K562 (cell line): ENCODE data around the gene ITPR1. TPM values are rescaled to one million over a fixed set of nuclear protein-coding genes. Genes with fewer than 3 reads are reported as not detected.
A peak's percentile ranks its signal among the peaks of the same experiment; 100 is the strongest.

Experiments used
- CBX2 ChIP-seq: fragments of 200-600 bp; sonication (generic); IDR thresholded peaks from one replicate; pipeline ENCODE4 v1.6.1; 2012; ENCODE audit warnings: mild to moderate bottlenecking, low read length, inconsistent platforms; ENCODE audit not compliant: insufficient read depth, poor library complexity, severe bottlenecking
- GMEB1 ChIP-seq: fragments of 250-450 bp; sonication (Bioruptor Pico); IDR thresholded peaks from 2 replicates; pipeline ENCODE4 v1.4.0; 2020; ENCODE audit warnings: mild to moderate bottlenecking
- GTF3C2 ChIP-seq: IDR thresholded peaks from 3 replicates; pipeline ENCODE4 v1.6.1; 2011; ENCODE audit warnings: borderline replicate concordance, mild to moderate bottlenecking, moderate library complexity; ENCODE audit not compliant: insufficient read length; ENCODE audit errors: extremely low read depth
- HNRNPL ChIP-seq: fragments of 200-400 bp; formaldehyde crosslinking; IDR thresholded peaks from 2 replicates; pipeline ENCODE4 v1.6.1; 2017; ENCODE audit warnings: low read depth, mild to moderate bottlenecking, low read length
- HSF4 ChIP-seq: fragments of 250-450 bp; sonication (Bioruptor Pico); IDR thresholded peaks from 2 replicates; pipeline ENCODE4 v2.1.2; 2022; ENCODE audit warnings: mild to moderate bottlenecking, moderate library complexity, borderline replicate concordance
- KDM2B ChIP-seq: fragments of 250-450 bp; sonication (Bioruptor Pico); IDR thresholded peaks from 2 replicates; pipeline ENCODE4 v1.8.0; 2021; ENCODE audit warnings: mild to moderate bottlenecking, moderate library complexity
- PBX2 ChIP-seq, 2 experiments: IDR thresholded peaks in 1 of 2; conservative IDR thresholded peaks in 1 of 2; 2 replicates each; pipeline ENCODE4 v1.6.1; 2016; ENCODE audit warnings: low read depth in 2 of 2, mild to moderate bottlenecking in 1 of 2, missing compliant biosample characterization in 1 of 2, missing genetic modification characterization in 1 of 2, moderate library complexity in 1 of 2
- PHB ChIP-seq: fragments of 250-450 bp; sonication (Bioruptor Pico); IDR thresholded peaks from 2 replicates; pipeline ENCODE4 v1.5.0; 2021
- PRPF4 ChIP-seq: fragments of 200-400 bp; formaldehyde crosslinking; IDR thresholded peaks from one replicate; pipeline ENCODE4 v1.6.1; 2017; ENCODE audit warnings: low read length, low read depth, mild to moderate bottlenecking; ENCODE audit not compliant: insufficient read depth, poor library complexity, severe bottlenecking
- TAF7 ChIP-seq: fragments of 450-650 bp; IDR thresholded peaks from 2 replicates; pipeline ENCODE4 v1.6.1; 2016; ENCODE audit warnings: missing genetic modification characterization, missing compliant biosample characterization
- ZBTB49 ChIP-seq: sonication (generic); formaldehyde crosslinking; IDR thresholded peaks from 2 replicates; pipeline ENCODE4 v1.8.0; 2022; ENCODE audit warnings: missing genetic modification reagents, mild to moderate bottlenecking, borderline replicate concordance
- ZNF165 ChIP-seq: fragments of 250-450 bp; sonication (Bioruptor Pico); IDR thresholded peaks from 2 replicates; pipeline ENCODE4 v1.4.0; 2020; ENCODE audit warnings: borderline replicate concordance
- ZNF232 ChIP-seq: sonication (generic); formaldehyde crosslinking; IDR thresholded peaks from 2 replicates; pipeline ENCODE4 v1.8.0; 2022; ENCODE audit warnings: mild to moderate bottlenecking, missing genetic modification reagents
- ZNF507 ChIP-seq: conservative IDR thresholded peaks from 2 replicates; pipeline ENCODE4 v1.6.1; 2017; ENCODE audit warnings: missing genetic modification characterization, missing compliant biosample characterization
- polyA plus RNA-seq, 8 experiments: library from polyadenylated mRNA; depleted of rRNA in 4 of 8; stranded (reverse) in 5 of 8; unstranded in 3 of 8; fragments of >200 nt; fragmentation: Nextera tagmentation in 2 of 8; fragmentation: Illumina TruSeq in 1 of 8; extraction: Ambion mirVana in 2 of 8; extraction: Trizol in 1 of 8; gene quantifications; 2 replicates each; pipeline versions ENCODE4 v1.2.1 to v1.2.3, GENCODE V29; 2011 to 2014; ENCODE audit warnings: inconsistent platforms in 1 of 8, missing spikeins in 1 of 8
- total RNA-seq, 7 experiments: library from RNA; depleted of rRNA in 6 of 7; stranded (reverse); fragments of >200 nt in 6 of 7; fragmentation: Illumina TruSeq in 2 of 7; extraction: Trizol in 2 of 7; gene quantifications; 2 replicates each; pipeline versions ENCODE4 v1.2.1 to v1.2.3, GENCODE V29; 2011 to 2021; ENCODE audit warnings: low replicate concordance in 1 of 7

ITPR1 gene
- total and polyA plus RNA-seq, 9 of the 15 experiments (the other 6 are each of a cell fraction or from before 2014, with no cell fraction given), result 22.4 to 40.0 (median 27.4) TPM

GRCh38 chr3:4504340-4505261 lies 11.5 kb downstream of the ITPR1 start (continued):
- TF ChIP-seq GMEB1 (no peak), HNRNPL (no peak), HSF4 (no peak), KDM2B (CRISPR knock-in tag) (no peak), PRPF4 (no peak), ZBTB49 (CRISPR knock-in tag) (no peak), GTF3C2 (no peak), PHB (no peak), TAF7 (tag) (no peak), CBX2 (no peak), PBX2 (CRISPR knock-in tag; IDR thresholded peaks at IDR 0.05; ENCODE audit: low read depth) (no peak), PBX2 (tag; conservative IDR thresholded peaks at IDR 0.05; ENCODE audit: low read depth) (peak; percentile 60; the same call in 1 of the 2 replicates), ZNF507 (tag) (no peak), ZNF232 (CRISPR knock-in tag) (no peak), ZNF165 (CRISPR knock-in tag) (no peak)
